Measurements from ENCODE around the gene POLR3A.

DNA sequence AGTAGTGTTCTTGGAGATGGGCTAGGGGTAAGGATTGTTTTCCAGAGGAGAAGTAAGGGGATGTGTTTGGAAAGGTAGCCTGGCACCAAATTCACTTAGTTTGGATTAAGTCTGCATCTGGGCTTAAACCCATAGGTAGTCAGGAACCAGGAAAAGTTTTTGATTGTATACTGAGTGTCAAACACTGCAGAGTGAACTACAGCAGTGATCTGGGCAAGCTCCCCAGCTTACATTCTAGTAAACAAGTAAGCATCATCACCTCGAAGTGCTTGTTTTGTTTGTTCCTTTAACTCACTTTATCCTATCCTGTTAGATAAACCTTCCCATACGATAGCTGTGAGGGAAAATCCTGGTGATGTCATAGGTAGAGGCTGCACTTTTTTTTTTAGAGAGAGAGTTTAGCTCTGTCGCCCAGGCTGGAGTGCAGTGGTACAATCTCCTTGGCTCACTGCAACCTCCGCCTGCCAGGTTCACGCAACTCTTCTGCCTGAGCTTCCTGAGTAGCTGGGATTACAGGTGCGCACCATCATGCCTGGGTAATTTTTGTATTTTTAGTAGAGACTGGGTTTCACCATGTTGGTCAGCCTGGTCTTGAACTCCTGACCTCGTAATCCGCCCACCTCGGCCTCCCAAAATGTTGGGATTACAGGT, 6.7 kb upstream of the POLR3A start:
- TF ChIP-seq, protein P1, sequence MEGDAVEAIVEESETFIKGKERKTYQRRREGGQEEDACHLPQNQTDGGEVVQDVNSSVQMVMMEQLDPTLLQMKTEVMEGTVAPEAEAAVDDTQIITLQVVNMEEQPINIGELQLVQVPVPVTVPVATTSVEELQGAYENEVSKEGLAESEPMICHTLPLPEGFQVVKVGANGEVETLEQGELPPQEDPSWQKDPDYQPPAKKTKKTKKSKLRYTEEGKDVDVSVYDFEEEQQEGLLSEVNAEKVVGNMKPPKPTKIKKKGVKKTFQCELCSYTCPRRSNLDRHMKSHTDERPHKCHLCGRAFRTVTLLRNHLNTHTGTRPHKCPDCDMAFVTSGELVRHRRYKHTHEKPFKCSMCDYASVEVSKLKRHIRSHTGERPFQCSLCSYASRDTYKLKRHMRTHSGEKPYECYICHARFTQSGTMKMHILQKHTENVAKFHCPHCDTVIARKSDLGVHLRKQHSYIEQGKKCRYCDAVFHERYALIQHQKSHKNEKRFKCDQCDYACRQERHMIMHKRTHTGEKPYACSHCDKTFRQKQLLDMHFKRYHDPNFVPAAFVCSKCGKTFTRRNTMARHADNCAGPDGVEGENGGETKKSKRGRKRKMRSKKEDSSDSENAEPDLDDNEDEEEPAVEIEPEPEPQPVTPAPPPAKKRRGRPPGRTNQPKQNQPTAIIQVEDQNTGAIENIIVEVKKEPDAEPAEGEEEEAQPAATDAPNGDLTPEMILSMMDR (conservative IDR thresholded peaks at IDR 0.05; ENCODE audit: low read depth, low read length), result no peak
- TF ChIP-seq EZH2 (IDR thresholded peaks at IDR 0.05; ENCODE audit: low read length, unreplicated experiment) (no peak), EZH2phosphoT487 (IDR thresholded peaks at IDR 0.05; ENCODE audit: borderline replicate concordance, low read length) (no peak)

Measured in PC-3 (cell line).